ENCODE data around the gene METTL22. TPM values are rescaled to one million over a fixed set of nuclear protein-coding genes. Genes with fewer than 3 reads are reported as not detected.
A peak's percentile ranks its signal among the peaks of the same experiment; 100 is the strongest.

The METTL22 gene, protein sequence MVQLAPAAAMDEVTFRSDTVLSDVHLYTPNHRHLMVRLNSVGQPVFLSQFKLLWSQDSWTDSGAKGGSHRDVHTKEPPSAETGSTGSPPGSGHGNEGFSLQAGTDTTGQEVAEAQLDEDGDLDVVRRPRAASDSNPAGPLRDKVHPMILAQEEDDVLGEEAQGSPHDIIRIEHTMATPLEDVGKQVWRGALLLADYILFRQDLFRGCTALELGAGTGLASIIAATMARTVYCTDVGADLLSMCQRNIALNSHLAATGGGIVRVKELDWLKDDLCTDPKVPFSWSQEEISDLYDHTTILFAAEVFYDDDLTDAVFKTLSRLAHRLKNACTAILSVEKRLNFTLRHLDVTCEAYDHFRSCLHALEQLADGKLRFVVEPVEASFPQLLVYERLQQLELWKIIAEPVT
- total RNA-seq (2022) (35.3 and 39.8 TPM in 2 replicates), Bru-seq, nascent RNA (percentile 70 among the genes with signal in this experiment), BruChase-seq, experiment 1, labeled RNA remaining after a 2-hour chase (percentile 67 among the genes with signal in this experiment), BruChase-seq, experiment 2, labeled RNA remaining after a 6-hour chase (percentile 63 among the genes with signal in this experiment)
- long read RNA-seq, full-length matches to known transcripts: 17 of 29 reads
- long read RNA-seq, partial matches to known transcripts: 4 of 29 reads
- long read RNA-seq, other reads (novel, unspliced or antisense): 8 of 29 reads

DNA sequence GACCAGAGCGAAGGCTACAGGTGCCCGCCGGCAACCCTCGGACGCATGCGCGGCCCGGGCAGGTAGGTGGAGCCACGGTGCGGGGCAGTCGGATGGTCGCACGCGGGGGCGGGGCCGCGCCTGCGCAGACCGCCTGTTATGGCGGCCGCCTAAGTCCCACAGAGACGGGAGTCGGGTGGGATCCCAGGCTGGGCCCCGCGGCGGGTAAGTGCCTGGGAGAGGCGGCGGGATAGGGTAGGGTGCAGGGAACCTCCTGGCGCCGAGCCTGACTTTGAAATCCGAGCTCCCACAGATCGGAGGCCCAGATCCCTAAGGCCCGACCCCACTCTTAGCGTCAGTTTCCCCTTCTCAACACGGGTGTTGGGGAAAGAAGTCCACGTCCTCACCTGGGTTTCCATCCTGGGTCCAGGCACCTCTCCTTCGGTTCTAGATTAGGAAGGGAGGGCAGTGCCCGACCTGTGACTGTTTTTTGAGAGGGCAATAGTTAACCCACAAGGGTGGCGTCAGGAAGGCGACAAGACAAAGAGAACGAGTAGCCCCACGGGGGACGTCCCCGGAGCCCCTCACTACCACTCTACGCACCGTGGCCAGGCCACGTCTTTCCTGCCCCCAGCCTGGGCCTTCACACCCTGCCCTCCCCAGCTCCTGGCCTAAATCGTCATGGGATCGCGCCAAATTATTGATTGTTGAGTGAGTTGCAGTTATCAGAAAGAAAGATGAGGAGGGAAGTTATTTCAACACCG, at the start of gene METTL22:
METTL22 (plus strand) TSS at position 127 of the 743 bp plus-strand sequence. CDS start 3,968 bp downstream, outside the sequence.
- H3K4me1 Mint-ChIP-seq (ENCODE audit: low read depth, unreplicated experiment): no peaks in the 10 kb centered on the region
- peaks cover 10% of the 10 kb centered on the region for H3K36me3 Mint-ChIP-seq (ENCODE audit: insufficient read depth, unreplicated experiment)
- Histone ChIP-seq H3K27me3 (replicated peaks; ENCODE audit: control insufficient read depth, insufficient read depth, low read length) (no peaks in the 10 kb centered on the region), H3K4me3 (ENCODE audit: low read depth, low read length) (peak within 1 kb of the TSS; percentile 76), H3K36me3 (ENCODE audit: control insufficient read depth, insufficient read depth, low read length) (no peaks in the 10 kb centered on the region; the same call in 1 of the 2 replicates), H3K4me1 (no peaks in the 10 kb centered on the region), H3K9me3 (no peaks in the 10 kb centered on the region)
- CTCF ChIA-PET: no interaction called here
- POLR2A ChIA-PET: no interaction called here
- TSS peak; percentile 60 for BruUV-seq (replicated peaks)
- no peaks in the 10 kb centered on the region for H3K9me3 Mint-ChIP-seq (ENCODE audit: unreplicated experiment)
- H3K27me3 Mint-ChIP-seq (ENCODE audit: insufficient read depth, unreplicated experiment): no peaks in the 10 kb centered on the region
- intact Hi-C loops (cut with micrococcal nuclease; ENCODE audit: unreplicated experiment): no loop called here
- TF ChIP-seq, protein P1, sequence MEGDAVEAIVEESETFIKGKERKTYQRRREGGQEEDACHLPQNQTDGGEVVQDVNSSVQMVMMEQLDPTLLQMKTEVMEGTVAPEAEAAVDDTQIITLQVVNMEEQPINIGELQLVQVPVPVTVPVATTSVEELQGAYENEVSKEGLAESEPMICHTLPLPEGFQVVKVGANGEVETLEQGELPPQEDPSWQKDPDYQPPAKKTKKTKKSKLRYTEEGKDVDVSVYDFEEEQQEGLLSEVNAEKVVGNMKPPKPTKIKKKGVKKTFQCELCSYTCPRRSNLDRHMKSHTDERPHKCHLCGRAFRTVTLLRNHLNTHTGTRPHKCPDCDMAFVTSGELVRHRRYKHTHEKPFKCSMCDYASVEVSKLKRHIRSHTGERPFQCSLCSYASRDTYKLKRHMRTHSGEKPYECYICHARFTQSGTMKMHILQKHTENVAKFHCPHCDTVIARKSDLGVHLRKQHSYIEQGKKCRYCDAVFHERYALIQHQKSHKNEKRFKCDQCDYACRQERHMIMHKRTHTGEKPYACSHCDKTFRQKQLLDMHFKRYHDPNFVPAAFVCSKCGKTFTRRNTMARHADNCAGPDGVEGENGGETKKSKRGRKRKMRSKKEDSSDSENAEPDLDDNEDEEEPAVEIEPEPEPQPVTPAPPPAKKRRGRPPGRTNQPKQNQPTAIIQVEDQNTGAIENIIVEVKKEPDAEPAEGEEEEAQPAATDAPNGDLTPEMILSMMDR (IDR thresholded peaks at IDR 0.05; ENCODE audit: insufficient read depth in 1 of 2, low read depth in 1 of 2, low read length in 1 of 2, severe bottlenecking in 1 of 2, unreplicated experiment in 1 of 2): no peak
- peak; percentile 88 to 94 for DNase-seq
- H3K4me3 Mint-ChIP-seq (ENCODE audit: unreplicated experiment): peak within 1 kb of the TSS; percentile 90
- H3K27ac Mint-ChIP-seq (ENCODE audit: unreplicated experiment): peak within 1 kb of the TSS; percentile 86

DNA sequence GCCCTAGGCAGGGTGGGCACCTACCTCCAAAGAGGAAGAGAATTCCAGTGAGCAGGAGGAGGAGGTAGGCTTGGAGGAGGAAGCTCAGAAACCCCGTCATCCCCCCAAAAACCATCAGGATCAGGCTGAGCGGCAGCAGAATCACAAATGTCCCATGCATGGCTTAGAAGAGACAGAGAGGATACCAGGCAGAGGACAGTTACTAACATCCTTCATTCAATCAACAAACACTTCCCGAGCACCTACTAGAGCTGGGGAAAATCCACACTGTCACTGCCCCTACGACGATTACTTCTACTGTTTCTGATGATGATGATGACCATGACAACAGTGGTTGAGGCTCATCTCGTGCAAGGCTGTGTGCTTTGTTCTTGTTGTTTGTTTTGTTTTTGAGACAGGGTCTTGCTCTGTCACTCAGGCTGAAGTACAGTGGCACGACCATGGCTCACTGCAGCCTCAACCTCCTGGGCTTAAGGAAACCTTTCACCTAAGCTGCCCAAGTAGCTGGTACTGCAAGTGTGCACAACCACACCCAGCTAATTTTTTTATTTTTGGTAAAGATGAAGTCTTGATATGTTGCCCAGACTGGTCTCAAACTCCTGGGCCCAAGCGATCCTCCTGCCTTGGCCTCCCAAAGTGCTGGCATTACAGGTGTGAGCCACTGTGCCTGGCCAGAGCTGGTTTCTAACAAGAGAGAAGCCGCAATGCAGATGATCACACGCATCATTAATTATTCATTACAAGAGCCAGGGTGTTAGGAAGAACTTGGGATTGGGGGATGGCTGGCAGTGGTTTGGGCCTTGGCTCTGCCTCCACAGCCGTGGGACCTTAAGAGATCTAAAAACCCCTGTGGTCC, 49.2 kb upstream of the METTL22 start:
- no peak overlapping the region for H3K4me3 Mint-ChIP-seq (ENCODE audit: unreplicated experiment)
- H3K36me3 Mint-ChIP-seq (ENCODE audit: insufficient read depth, unreplicated experiment): no peaks in the 10 kb centered on the region
- Histone ChIP-seq H3K4me1 (peaks cover 6% of the 10 kb centered on the region; the same call in 1 of the 2 replicates), H3K4me3 (ENCODE audit: low read depth, low read length) (no peak overlapping the region), H3K9me3 (no peaks in the 10 kb centered on the region), H3K27me3 (replicated peaks; ENCODE audit: control insufficient read depth, insufficient read depth, low read length) (no peaks in the 10 kb centered on the region), H3K36me3 (ENCODE audit: control insufficient read depth, insufficient read depth, low read length) (no peaks in the 10 kb centered on the region)
- H3K27me3 Mint-ChIP-seq (ENCODE audit: insufficient read depth, unreplicated experiment): no peaks in the 10 kb centered on the region
- CTCF ChIA-PET: interaction anchor here (0.6 kb wide), 1 partner anchor 10 kb away, joined by 3 read pairs; no protein-coding TSS in a partner anchor
- DNase-seq: no peak
- POLR2A ChIA-PET: no interaction called here
- H3K4me1 Mint-ChIP-seq (ENCODE audit: low read depth, unreplicated experiment): no peaks in the 10 kb centered on the region
- TF ChIP-seq, protein P1 (IDR thresholded peaks at IDR 0.05; ENCODE audit: insufficient read depth in 1 of 2, low read depth in 1 of 2, low read length in 1 of 2, severe bottlenecking in 1 of 2, unreplicated experiment in 1 of 2): peak in 1 of 2 experiments; percentile 3
- intact Hi-C loops (cut with micrococcal nuclease; ENCODE audit: unreplicated experiment): loop anchor here (1.0 to 5.0 kb wide), 3 partner anchors 43 to 225 kb away; partner anchors contain the start of genes PMM2 and TMEM186
- peak overlapping the region; percentile 64 for H3K27ac Mint-ChIP-seq (ENCODE audit: unreplicated experiment)
- no TSS peak for BruUV-seq (replicated peaks)
- no peaks in the 10 kb centered on the region for H3K9me3 Mint-ChIP-seq (ENCODE audit: unreplicated experiment)

Measured in Caco-2 (cell line).